HEK293T (cell line): ENCODE measurements around the gene KLLN.

Experiments
- LEF1 ChIP-seq: fragments of 450-650 bp; IDR thresholded peaks from 2 replicates; pipeline ENCODE4 v1.6.1; 2017; ENCODE audit warnings: mild to moderate bottlenecking, borderline replicate concordance
- SP1 ChIP-seq: fragments of 450-650 bp; IDR thresholded peaks from 2 replicates; pipeline ENCODE4 v1.6.1; 2017

DNA sequence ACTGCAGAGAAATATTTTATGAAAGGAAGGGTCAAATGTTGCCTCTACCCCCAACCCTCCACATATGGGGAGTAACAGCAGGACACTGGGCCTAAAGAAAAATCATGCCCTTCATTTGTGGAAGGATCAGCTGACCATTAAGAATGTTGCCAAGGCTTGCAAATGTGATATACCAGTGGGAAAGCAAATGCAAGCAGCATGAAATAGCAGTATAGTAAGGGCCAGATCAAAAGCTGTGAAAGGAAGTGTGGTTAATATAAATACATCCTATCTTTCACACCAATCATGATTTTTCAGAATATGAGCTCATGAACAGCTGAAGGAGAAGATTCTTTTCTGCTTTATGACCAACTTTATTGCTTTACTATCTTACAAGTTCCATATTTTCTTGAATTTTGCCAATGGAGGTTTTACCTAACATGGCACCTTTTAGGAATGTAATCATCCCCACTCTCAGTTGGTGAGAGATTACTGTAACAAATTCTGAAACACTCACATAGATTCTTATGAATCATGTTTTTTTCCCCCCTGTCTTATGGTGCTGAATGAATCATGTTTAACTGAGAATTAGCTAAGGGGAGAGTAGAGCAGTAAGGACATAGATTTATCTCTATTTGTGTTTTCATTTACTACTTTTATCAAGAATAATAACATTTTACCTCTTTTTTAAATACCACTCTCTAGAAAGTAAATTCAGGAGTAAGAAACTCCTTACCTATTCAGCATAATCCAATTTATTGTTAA, 33.2 kb downstream of the KLLN start:
- no peak for TF ChIP-seq LEF1
- no peak for TF ChIP-seq SP1
